Measurements from ENCODE around the gene GVQW3. TPM values are rescaled to one million over a fixed set of nuclear protein-coding genes. Genes with fewer than 3 reads are reported as not detected.

The GVQW3 gene
- total RNA-seq, 2 donors from 2014 or later: 2.2 to 2.8 TPM

GRCh38 chr11:76371170-76371569 is 10.0 kb upstream of the GVQW3 start:
- no peak for DNase-seq
- H3K4me1 ChIP-seq: peaks cover 17% of the 10 kb centered on the region
- H3K9me3 ChIP-seq: no peaks in the 10 kb centered on the region
- no peaks in the 10 kb centered on the region for H3K27me3 ChIP-seq
- intact Hi-C loops (cut with DNase I): no loop called here
- no peak for TF ChIP-seq CTCF (IDR thresholded peaks at IDR 0.05)
- no peak overlapping the region for H3K4me3 ChIP-seq
- peak overlapping the region; percentile 36 for H3K27ac ChIP-seq
- H3K9ac ChIP-seq (ENCODE audit: low read depth in 2 of 2, low read length in 2 of 2): no peak overlapping the region
- H3K36me3 ChIP-seq: no peaks in the 10 kb centered on the region

- no peak for TF ChIP-seq CTCF (IDR thresholded peaks at IDR 0.05)
- intact Hi-C loops (cut with DNase I): no loop called here
- H3K27me3 ChIP-seq: no peaks in the 10 kb centered on the region
- H3K36me3 ChIP-seq: no peaks in the 10 kb centered on the region
- H3K9ac ChIP-seq (ENCODE audit: low read depth in 2 of 2, low read length in 2 of 2): no peak overlapping the region
- H3K27ac ChIP-seq: peak overlapping the region; percentile 21
- no peak overlapping the region for H3K4me3 ChIP-seq
- no peak for DNase-seq
- no peaks in the 10 kb centered on the region for H3K9me3 ChIP-seq
- H3K4me1 ChIP-seq: peaks cover 10% of the 10 kb centered on the region
Observed at GRCh38 chr11:76376746-76377558, 4.2 kb upstream of the GVQW3 start.

GRCh38 chr11:76379807-76380158 is 1.3 kb upstream of the GVQW3 start:
- H3K27ac ChIP-seq: no peak overlapping the region
- peak overlapping the region; percentile 83 to 90 for H3K9ac ChIP-seq (ENCODE audit: low read depth in 2 of 2, low read length in 2 of 2)
- H3K27me3 ChIP-seq: no peaks in the 10 kb centered on the region
- intact Hi-C loops (cut with DNase I): loop anchor here (5.0 kb wide), 1 partner anchor 63 kb away; no protein-coding TSS in a partner anchor
- peak overlapping the region; percentile 96 for H3K4me3 ChIP-seq
- H3K4me1 ChIP-seq: peaks cover 13% of the 10 kb centered on the region
- DNase-seq: no peak
- TF ChIP-seq CTCF (IDR thresholded peaks at IDR 0.05): no peak
- H3K9me3 ChIP-seq: no peaks in the 10 kb centered on the region
- no peaks in the 10 kb centered on the region for H3K36me3 ChIP-seq

- TF ChIP-seq CTCF (IDR thresholded peaks at IDR 0.05): no peak
- Histone ChIP-seq H3K4me3 (peak overlapping the region; percentile 96), H3K27me3 (no peaks in the 10 kb centered on the region), H3K27ac (peak overlapping the region; percentile 88), H3K9ac (ENCODE audit: low read depth in 2 of 2, low read length in 2 of 2) (peak overlapping the region; percentile 83 to 90), H3K4me1 (peaks cover 13% of the 10 kb centered on the region), H3K9me3 (no peaks in the 10 kb centered on the region), H3K36me3 (no peaks in the 10 kb centered on the region)
- peak; percentile 50 for DNase-seq
- intact Hi-C loops (cut with DNase I): loop anchor here (5.0 kb wide), 1 partner anchor 62 kb away; no protein-coding TSS in a partner anchor
Observed at GRCh38 chr11:76380159-76380976, 755 bp upstream of the GVQW3 start.

- Histone ChIP-seq H3K36me3 (no peaks in the 10 kb centered on the region), H3K27ac (no peak overlapping the region), H3K9ac (ENCODE audit: low read depth in 2 of 2, low read length in 2 of 2) (no peak overlapping the region), H3K27me3 (no peaks in the 10 kb centered on the region), H3K4me3 (no peak overlapping the region), H3K4me1 (peaks cover 12% of the 10 kb centered on the region), H3K9me3 (no peaks in the 10 kb centered on the region)
- intact Hi-C loops (cut with DNase I): loop anchor here (5.0 kb wide), 1 partner anchor 60 kb away; no protein-coding TSS in a partner anchor
- DNase-seq: no peak
- TF ChIP-seq CTCF (IDR thresholded peaks at IDR 0.05): no peak
Observed at GRCh38 chr11:76382209-76382608, 1.1 kb downstream of the GVQW3 start.
